ENCODE data around the gene YJEFN3.

The YJEFN3 gene

GRCh38 chr19:19507354-19507753, 21.4 kb upstream of the YJEFN3 start:
- Histone ChIP-seq H3K27ac (ENCODE audit: low read depth, low read length, poor library complexity, severe bottlenecking) (no peak overlapping the region), H3K4me2 (ENCODE audit: low read length) (no peak overlapping the region), H3K4me1 (ENCODE audit: insufficient read depth, low read length, severe bottlenecking) (no peaks in the 10 kb centered on the region), H2AFZ (ENCODE audit: low read length) (no peak overlapping the region), H3K4me3 (ENCODE audit: low read depth, low read length, poor library complexity, severe bottlenecking) (no peak overlapping the region), H3K79me2 (ENCODE audit: insufficient read depth, low read length) (no peaks in the 10 kb centered on the region), H3K9me2 (ENCODE audit: low read depth, low read length) (no peaks in the 10 kb centered on the region), H3K36me3 (ENCODE audit: insufficient read depth, low read length) (peaks cover 56% of the 10 kb centered on the region), H3K9me3 (ENCODE audit: low read length) (no peaks in the 10 kb centered on the region), H3K9ac (ENCODE audit: low read length) (no peak overlapping the region), H3F3A (ENCODE audit: insufficient read depth, low read length) (no peaks in the 10 kb centered on the region), H3K27me3 (ENCODE audit: insufficient read depth, low read length) (no peaks in the 10 kb centered on the region), H4K20me1 (ENCODE audit: insufficient read depth, low read length) (no peaks in the 10 kb centered on the region)
- TF ChIP-seq EZH2 (IDR thresholded peaks at IDR 0.05; ENCODE audit: borderline replicate concordance, low read length) (no peak), CTCF (IDR thresholded peaks at IDR 0.05; ENCODE audit: low read length) (no peak)

GRCh38 chr19:19508217-19508616, 20.5 kb upstream of the YJEFN3 start:
- TF ChIP-seq EZH2 (IDR thresholded peaks at IDR 0.05; ENCODE audit: borderline replicate concordance, low read length), result no peak
- no peak for TF ChIP-seq CTCF (IDR thresholded peaks at IDR 0.05; ENCODE audit: low read length)
- Histone ChIP-seq H4K20me1 (ENCODE audit: insufficient read depth, low read length) (no peaks in the 10 kb centered on the region), H3K4me2 (ENCODE audit: low read length) (no peak overlapping the region), H3K79me2 (ENCODE audit: insufficient read depth, low read length) (no peaks in the 10 kb centered on the region), H3F3A (ENCODE audit: insufficient read depth, low read length) (no peaks in the 10 kb centered on the region), H3K27me3 (ENCODE audit: insufficient read depth, low read length) (no peaks in the 10 kb centered on the region), H3K4me3 (ENCODE audit: low read depth, low read length, poor library complexity, severe bottlenecking) (no peak overlapping the region), H3K9me3 (ENCODE audit: low read length) (no peaks in the 10 kb centered on the region), H3K36me3 (ENCODE audit: insufficient read depth, low read length) (peaks cover 48% of the 10 kb centered on the region), H3K27ac (ENCODE audit: low read depth, low read length, poor library complexity, severe bottlenecking) (no peak overlapping the region), H3K9ac (ENCODE audit: low read length) (no peak overlapping the region), H3K9me2 (ENCODE audit: low read depth, low read length) (no peaks in the 10 kb centered on the region), H2AFZ (ENCODE audit: low read length) (no peak overlapping the region), H3K4me1 (ENCODE audit: insufficient read depth, low read length, severe bottlenecking) (no peaks in the 10 kb centered on the region)

DNA sequence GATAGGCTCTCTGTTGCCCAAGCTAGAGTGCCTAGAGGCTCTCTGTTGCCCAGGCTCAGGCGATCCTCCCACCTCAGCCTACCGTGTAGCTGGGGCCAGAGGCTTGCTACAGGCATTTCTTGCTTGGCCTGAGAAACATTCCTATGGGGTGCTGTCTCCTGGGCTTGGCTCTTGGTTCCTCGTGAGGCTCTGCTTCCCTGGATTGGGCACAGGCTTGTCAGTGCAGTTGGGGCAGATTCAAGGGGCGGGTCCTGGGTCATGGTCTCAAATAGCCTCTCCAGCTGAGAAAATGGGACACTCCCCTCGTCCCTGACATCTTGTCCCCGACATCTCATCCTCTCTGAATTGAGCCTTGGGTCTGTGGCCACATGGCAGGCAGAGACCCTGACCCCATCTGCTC, 18.3 kb upstream of the YJEFN3 start:
- Histone ChIP-seq H3K36me3 (ENCODE audit: insufficient read depth, low read length) (peaks cover 26% of the 10 kb centered on the region), H3K4me2 (ENCODE audit: low read length) (no peak overlapping the region), H3K9me2 (ENCODE audit: low read depth, low read length) (no peaks in the 10 kb centered on the region), H3K27ac (ENCODE audit: low read depth, low read length, poor library complexity, severe bottlenecking) (no peak overlapping the region), H3K9me3 (ENCODE audit: low read length) (no peaks in the 10 kb centered on the region), H4K20me1 (ENCODE audit: insufficient read depth, low read length) (no peaks in the 10 kb centered on the region), H3K9ac (ENCODE audit: low read length) (no peak overlapping the region), H3K27me3 (ENCODE audit: insufficient read depth, low read length) (no peaks in the 10 kb centered on the region), H3K4me1 (ENCODE audit: insufficient read depth, low read length, severe bottlenecking) (peaks cover 3% of the 10 kb centered on the region), H2AFZ (ENCODE audit: low read length) (no peak overlapping the region), H3F3A (ENCODE audit: insufficient read depth, low read length) (no peaks in the 10 kb centered on the region), H3K79me2 (ENCODE audit: insufficient read depth, low read length) (no peaks in the 10 kb centered on the region), H3K4me3 (ENCODE audit: low read depth, low read length, poor library complexity, severe bottlenecking) (no peak overlapping the region)
- TF ChIP-seq CTCF (IDR thresholded peaks at IDR 0.05; ENCODE audit: low read length), result no peak
- TF ChIP-seq EZH2 (IDR thresholded peaks at IDR 0.05; ENCODE audit: borderline replicate concordance, low read length), result no peak

All from OCI-LY1 (cell line).